WTC11 (cell line): Measurements from ENCODE around the gene NTRK2. TPM values are rescaled to one million over a fixed set of nuclear protein-coding genes. Genes with fewer than 3 reads are reported as not detected.

Source experiments
- ATAC-seq: fragments of 200-7000 bp; cut with Tn5 transposase; 2 replicates; pipeline ENCODE4 v1.10.0; 2021; ENCODE audit warnings: mild to moderate bottlenecking, moderate library complexity
- CTCF ChIA-PET: fragments of 300-600 bp; sonication (Branson Sonifier 250); formaldehyde crosslinking; loops from one replicate; lab custom pipeline; 2021; ENCODE audit warnings: antibody characterized with exemption; lab: Charles Lee
- POLR2A ChIA-PET: fragments of 350-600 bp; sonication (Branson Sonifier 250); formaldehyde crosslinking; loops from one replicate; lab custom pipeline; 2021; ENCODE audit warnings: antibody characterized with exemption; lab: Charles Lee
- DNase-seq: peaks from one replicate; pipeline ENCODE4 v3.0.0; 2021; ENCODE audit warnings: low spot score
- H3K27ac Mint-ChIP-seq: 2 replicates; pipeline ENCODE4 v1.8.0; 2021; ENCODE audit warnings: mixed read lengths
- H3K27me3 Mint-ChIP-seq: 2 replicates; pipeline ENCODE4 v1.8.0; 2021; ENCODE audit warnings: low read depth, mild to moderate bottlenecking, moderate library complexity, mixed read lengths
- H3K36me3 Mint-ChIP-seq: 2 replicates; pipeline ENCODE4 v1.8.0; 2021; ENCODE audit warnings: mixed read lengths
- H3K4me1 Mint-ChIP-seq: 2 replicates; pipeline ENCODE4 v1.8.0; 2022; ENCODE audit warnings: mixed read lengths
- H3K4me3 Mint-ChIP-seq: 2 replicates; pipeline ENCODE4 v1.8.0; 2021; ENCODE audit warnings: mild to moderate bottlenecking, moderate library complexity, mixed read lengths
- H3K9me3 Mint-ChIP-seq: 2 replicates; pipeline ENCODE4 v1.8.0; 2021; ENCODE audit warnings: mixed read lengths
- CREB1 ChIP-seq: sonication (generic); formaldehyde crosslinking; IDR thresholded peaks from 2 replicates; pipeline ENCODE4 v1.8.0; 2023; ENCODE audit warnings: mild to moderate bottlenecking, missing genetic modification reagents
- E2F1 ChIP-seq: sonication (generic); formaldehyde crosslinking; IDR thresholded peaks from 2 replicates; pipeline ENCODE4 v1.8.0; 2022; ENCODE audit warnings: mild to moderate bottlenecking, missing genetic modification reagents
- GRHL2 ChIP-seq: fragments of 250-450 bp; sonication (Bioruptor Pico); IDR thresholded peaks from 2 replicates; pipeline ENCODE4 v1.8.0; 2022; ENCODE audit warnings: mild to moderate bottlenecking, moderate library complexity; ENCODE audit not compliant: insufficient replicate concordance, severe bottlenecking
- HMGXB4 ChIP-seq: sonication (generic); formaldehyde crosslinking; IDR thresholded peaks from 2 replicates; pipeline ENCODE4 v1.8.1; 2023; ENCODE audit warnings: mild to moderate bottlenecking, moderate library complexity, missing genetic modification reagents
- JAZF1 ChIP-seq: fragments of 250-450 bp; sonication (Bioruptor Pico); IDR thresholded peaks from 2 replicates; pipeline ENCODE4 v1.9.0; 2021; ENCODE audit warnings: moderate library complexity, mild to moderate bottlenecking, inconsistent platforms
- MLX ChIP-seq: sonication (generic); formaldehyde crosslinking; IDR thresholded peaks from 2 replicates; pipeline ENCODE4 v1.8.1; 2023; ENCODE audit warnings: mild to moderate bottlenecking, missing genetic modification reagents, moderate library complexity
- MYBL2 ChIP-seq: sonication (generic); formaldehyde crosslinking; IDR thresholded peaks from 2 replicates; pipeline ENCODE4 v1.8.1; 2023; ENCODE audit warnings: mild to moderate bottlenecking, moderate library complexity, missing genetic modification reagents
- NR2C2 ChIP-seq: sonication (generic); formaldehyde crosslinking; IDR thresholded peaks from 2 replicates; pipeline ENCODE4 v1.8.0; 2022; ENCODE audit warnings: mild to moderate bottlenecking, missing genetic modification reagents
- SOX15 ChIP-seq: fragments of 250-450 bp; sonication (Bioruptor Pico); IDR thresholded peaks from 2 replicates; pipeline ENCODE4 v1.9.0; 2021; ENCODE audit warnings: mild to moderate bottlenecking
- TEAD1 ChIP-seq: sonication (generic); formaldehyde crosslinking; IDR thresholded peaks from 2 replicates; pipeline ENCODE4 v1.8.0; 2022; ENCODE audit warnings: mild to moderate bottlenecking, missing genetic modification reagents
- TEAD4 ChIP-seq: sonication (generic); formaldehyde crosslinking; IDR thresholded peaks from 2 replicates; pipeline ENCODE4 v1.8.0; 2022; ENCODE audit warnings: mild to moderate bottlenecking, missing genetic modification reagents
- TP53 ChIP-seq: sonication (generic); formaldehyde crosslinking; IDR thresholded peaks from 2 replicates; pipeline ENCODE4 v1.8.1; 2023; ENCODE audit warnings: mild to moderate bottlenecking, missing genetic modification reagents
- ZBTB21 ChIP-seq: sonication (generic); formaldehyde crosslinking; IDR thresholded peaks from 2 replicates; pipeline ENCODE4 v1.8.1; 2023; ENCODE audit warnings: mild to moderate bottlenecking, missing genetic modification reagents, borderline replicate concordance
- ZNF317 ChIP-seq: sonication (generic); formaldehyde crosslinking; IDR thresholded peaks from 2 replicates; pipeline ENCODE4 v1.8.1; 2023; ENCODE audit warnings: low read depth, mild to moderate bottlenecking, moderate library complexity, missing genetic modification reagents, borderline replicate concordance
- ZNF423 ChIP-seq: fragments of 250-450 bp; sonication (Bioruptor Pico); IDR thresholded peaks from 2 replicates; pipeline ENCODE4 v2.1.2; 2022; ENCODE audit warnings: mild to moderate bottlenecking, moderate library complexity
- total RNA-seq: library from RNA; stranded (reverse); gene quantifications from 3 replicates; pipeline ENCODE4 v1.2.3, GENCODE V29; 2021
- TF ChIP-seq, protein P1 (sequence below): sonication (generic); formaldehyde crosslinking; conservative IDR thresholded peaks from 2 replicates; pipeline ENCODE4 v1.8.1; 2023; ENCODE audit warnings: mild to moderate bottlenecking, low read depth, missing genetic modification reagents, moderate library complexity
- TF ChIP-seq, protein P2 (sequence below): fragments of 250-450 bp; sonication (Bioruptor Pico); IDR thresholded peaks from 2 replicates; pipeline ENCODE4 v1.9.0; 2021; ENCODE audit warnings: mild to moderate bottlenecking, borderline replicate concordance
- TF ChIP-seq, protein P3 (sequence below): sonication (generic); formaldehyde crosslinking; IDR thresholded peaks from 2 replicates; pipeline ENCODE4 v1.8.1; 2022; ENCODE audit warnings: low read depth, mild to moderate bottlenecking, moderate library complexity, missing genetic modification reagents, borderline replicate concordance

Gene NTRK2
- total RNA-seq, 1 experiment from 2014 or later, result 0.02 TPM

DNA sequence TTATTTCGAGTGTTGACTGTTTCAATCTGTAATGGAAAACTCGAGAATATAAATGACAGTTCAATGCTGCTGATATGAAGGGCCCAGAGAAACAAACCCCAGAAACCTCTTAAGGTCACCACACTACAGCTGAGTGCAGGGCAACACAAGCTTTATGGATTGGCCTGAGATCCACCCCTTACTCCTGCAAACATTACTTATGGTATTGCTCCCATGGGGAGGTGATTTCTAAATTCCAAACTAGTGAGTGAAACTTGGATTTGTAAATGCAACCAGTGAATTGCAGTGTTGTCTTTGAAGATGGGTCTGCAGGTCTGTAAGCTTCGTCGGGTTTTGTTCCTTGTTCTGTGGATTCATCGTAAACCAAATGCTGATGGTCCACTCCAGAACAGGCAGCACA lies 85.4 kb downstream of the NTRK2 start:
- Mint-ChIP-seq H3K27ac (no peak overlapping the region), H3K4me3 (no peak overlapping the region), H3K27me3 (no peaks in the 10 kb centered on the region), H3K36me3 (no peaks in the 10 kb centered on the region), H3K9me3 (no peaks in the 10 kb centered on the region), H3K4me1 (no peaks in the 10 kb centered on the region)
- no peak for ATAC-seq
- ChIA-PET POLR2A (no interaction called here), CTCF (interaction anchor here (1.4 kb wide), 1 partner anchor 57 kb away, joined by 4 read pairs; no protein-coding TSS in a partner anchor)
- DNase-seq, result no peak
- TF ChIP-seq HMGXB4 (CRISPR knock-in tag) (no peak), SOX15 (CRISPR knock-in tag) (no peak), ZNF423 (CRISPR knock-in tag) (no peak), MYBL2 (CRISPR knock-in tag) (no peak), MLX (CRISPR knock-in tag) (no peak), TEAD4 (CRISPR knock-in tag) (no peak), JAZF1 (CRISPR knock-in tag) (no peak), NR2C2 (CRISPR knock-in tag) (no peak), TEAD1 (CRISPR knock-in tag) (no peak), GRHL2 (CRISPR knock-in tag) (no peak), ZNF317 (no peak), ZBTB21 (CRISPR knock-in tag) (no peak)
- TF ChIP-seq, protein P1, sequence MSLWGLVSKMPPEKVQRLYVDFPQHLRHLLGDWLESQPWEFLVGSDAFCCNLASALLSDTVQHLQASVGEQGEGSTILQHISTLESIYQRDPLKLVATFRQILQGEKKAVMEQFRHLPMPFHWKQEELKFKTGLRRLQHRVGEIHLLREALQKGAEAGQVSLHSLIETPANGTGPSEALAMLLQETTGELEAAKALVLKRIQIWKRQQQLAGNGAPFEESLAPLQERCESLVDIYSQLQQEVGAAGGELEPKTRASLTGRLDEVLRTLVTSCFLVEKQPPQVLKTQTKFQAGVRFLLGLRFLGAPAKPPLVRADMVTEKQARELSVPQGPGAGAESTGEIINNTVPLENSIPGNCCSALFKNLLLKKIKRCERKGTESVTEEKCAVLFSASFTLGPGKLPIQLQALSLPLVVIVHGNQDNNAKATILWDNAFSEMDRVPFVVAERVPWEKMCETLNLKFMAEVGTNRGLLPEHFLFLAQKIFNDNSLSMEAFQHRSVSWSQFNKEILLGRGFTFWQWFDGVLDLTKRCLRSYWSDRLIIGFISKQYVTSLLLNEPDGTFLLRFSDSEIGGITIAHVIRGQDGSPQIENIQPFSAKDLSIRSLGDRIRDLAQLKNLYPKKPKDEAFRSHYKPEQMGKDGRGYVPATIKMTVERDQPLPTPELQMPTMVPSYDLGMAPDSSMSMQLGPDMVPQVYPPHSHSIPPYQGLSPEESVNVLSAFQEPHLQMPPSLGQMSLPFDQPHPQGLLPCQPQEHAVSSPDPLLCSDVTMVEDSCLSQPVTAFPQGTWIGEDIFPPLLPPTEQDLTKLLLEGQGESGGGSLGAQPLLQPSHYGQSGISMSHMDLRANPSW (CRISPR knock-in tag), result no peak
- TF ChIP-seq, protein P2, sequence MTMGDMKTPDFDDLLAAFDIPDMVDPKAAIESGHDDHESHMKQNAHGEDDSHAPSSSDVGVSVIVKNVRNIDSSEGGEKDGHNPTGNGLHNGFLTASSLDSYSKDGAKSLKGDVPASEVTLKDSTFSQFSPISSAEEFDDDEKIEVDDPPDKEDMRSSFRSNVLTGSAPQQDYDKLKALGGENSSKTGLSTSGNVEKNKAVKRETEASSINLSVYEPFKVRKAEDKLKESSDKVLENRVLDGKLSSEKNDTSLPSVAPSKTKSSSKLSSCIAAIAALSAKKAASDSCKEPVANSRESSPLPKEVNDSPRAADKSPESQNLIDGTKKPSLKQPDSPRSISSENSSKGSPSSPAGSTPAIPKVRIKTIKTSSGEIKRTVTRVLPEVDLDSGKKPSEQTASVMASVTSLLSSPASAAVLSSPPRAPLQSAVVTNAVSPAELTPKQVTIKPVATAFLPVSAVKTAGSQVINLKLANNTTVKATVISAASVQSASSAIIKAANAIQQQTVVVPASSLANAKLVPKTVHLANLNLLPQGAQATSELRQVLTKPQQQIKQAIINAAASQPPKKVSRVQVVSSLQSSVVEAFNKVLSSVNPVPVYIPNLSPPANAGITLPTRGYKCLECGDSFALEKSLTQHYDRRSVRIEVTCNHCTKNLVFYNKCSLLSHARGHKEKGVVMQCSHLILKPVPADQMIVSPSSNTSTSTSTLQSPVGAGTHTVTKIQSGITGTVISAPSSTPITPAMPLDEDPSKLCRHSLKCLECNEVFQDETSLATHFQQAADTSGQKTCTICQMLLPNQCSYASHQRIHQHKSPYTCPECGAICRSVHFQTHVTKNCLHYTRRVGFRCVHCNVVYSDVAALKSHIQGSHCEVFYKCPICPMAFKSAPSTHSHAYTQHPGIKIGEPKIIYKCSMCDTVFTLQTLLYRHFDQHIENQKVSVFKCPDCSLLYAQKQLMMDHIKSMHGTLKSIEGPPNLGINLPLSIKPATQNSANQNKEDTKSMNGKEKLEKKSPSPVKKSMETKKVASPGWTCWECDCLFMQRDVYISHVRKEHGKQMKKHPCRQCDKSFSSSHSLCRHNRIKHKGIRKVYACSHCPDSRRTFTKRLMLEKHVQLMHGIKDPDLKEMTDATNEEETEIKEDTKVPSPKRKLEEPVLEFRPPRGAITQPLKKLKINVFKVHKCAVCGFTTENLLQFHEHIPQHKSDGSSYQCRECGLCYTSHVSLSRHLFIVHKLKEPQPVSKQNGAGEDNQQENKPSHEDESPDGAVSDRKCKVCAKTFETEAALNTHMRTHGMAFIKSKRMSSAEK (CRISPR knock-in tag), result no peak

DNA sequence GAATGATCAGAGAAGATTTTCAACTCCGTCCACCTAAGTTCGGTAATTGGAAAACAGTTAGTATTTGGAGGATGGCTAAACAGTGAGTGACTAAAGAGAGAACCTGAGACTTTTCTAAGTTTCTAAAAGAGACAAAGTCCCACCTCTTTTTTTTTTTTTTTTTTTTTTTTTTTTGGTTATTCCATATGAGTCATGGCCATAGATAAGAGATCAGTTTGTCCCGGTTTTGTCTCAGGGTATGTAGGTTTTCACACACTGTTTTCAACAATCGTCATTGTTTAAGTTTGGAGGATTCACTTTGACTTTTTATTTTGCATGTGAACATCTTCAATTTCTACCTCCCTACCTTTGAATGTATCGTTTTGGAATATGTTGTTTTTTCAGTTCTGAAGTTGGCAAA lies 85.9 kb downstream of the NTRK2 start:
- ChIA-PET POLR2A (no interaction called here), CTCF (no interaction called here)
- no peaks in the 10 kb centered on the region for H3K9me3 Mint-ChIP-seq
- TF ChIP-seq CREB1 (CRISPR knock-in tag), result no peak
- TF ChIP-seq, protein P3, sequence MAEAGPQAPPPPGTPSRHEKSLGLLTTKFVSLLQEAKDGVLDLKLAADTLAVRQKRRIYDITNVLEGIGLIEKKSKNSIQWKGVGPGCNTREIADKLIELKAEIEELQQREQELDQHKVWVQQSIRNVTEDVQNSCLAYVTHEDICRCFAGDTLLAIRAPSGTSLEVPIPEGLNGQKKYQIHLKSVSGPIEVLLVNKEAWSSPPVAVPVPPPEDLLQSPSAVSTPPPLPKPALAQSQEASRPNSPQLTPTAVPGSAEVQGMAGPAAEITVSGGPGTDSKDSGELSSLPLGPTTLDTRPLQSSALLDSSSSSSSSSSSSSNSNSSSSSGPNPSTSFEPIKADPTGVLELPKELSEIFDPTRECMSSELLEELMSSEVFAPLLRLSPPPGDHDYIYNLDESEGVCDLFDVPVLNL (CRISPR knock-in tag), result no peak
- TF ChIP-seq TP53 (CRISPR knock-in tag), result no peak
- no peak for TF ChIP-seq E2F1
- no peaks in the 10 kb centered on the region for H3K36me3 Mint-ChIP-seq
- H3K27me3 Mint-ChIP-seq, result no peaks in the 10 kb centered on the region
- no peak overlapping the region for H3K4me3 Mint-ChIP-seq
- no peak overlapping the region for H3K27ac Mint-ChIP-seq
- no peak for DNase-seq
- H3K4me1 Mint-ChIP-seq, result no peaks in the 10 kb centered on the region
- ATAC-seq, result no peak
